ENCODE measurements around the gene SGIP1. TPM values are rescaled to one million over a fixed set of nuclear protein-coding genes. Genes with fewer than 3 reads are reported as not detected.

SGIP1 gene
- total RNA-seq, 1 experiment from 2014 or later = not detected

DNA sequence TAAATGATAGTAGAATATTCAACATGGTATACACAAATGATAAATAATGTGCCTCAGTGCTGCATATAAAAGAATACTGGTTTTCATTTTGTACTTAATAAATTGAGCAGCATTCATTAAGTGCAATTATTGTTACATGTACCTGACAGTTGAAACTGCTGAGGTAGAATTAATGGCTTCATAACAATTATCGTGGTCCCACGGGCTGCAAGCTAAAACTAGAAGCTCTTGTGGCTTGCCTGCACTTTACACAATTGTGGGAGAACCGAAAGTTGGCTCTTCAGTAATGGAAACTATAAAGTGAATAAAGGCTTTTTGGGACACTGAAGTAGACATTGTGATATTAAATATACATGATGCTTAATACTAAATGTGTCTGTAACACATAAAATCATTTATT, 243.9 kb downstream of the SGIP1 start:
- DNase-seq = no peak
- Mint-ChIP-seq H3K4me1 (ENCODE audit: low read depth, unreplicated experiment) (no peaks in the 10 kb centered on the region), H3K9me3 (ENCODE audit: unreplicated experiment) (no peaks in the 10 kb centered on the region), H3K4me3 (ENCODE audit: unreplicated experiment) (no peak overlapping the region), H3K27me3 (ENCODE audit: insufficient read depth, unreplicated experiment) (peaks cover 11% of the 10 kb centered on the region), H3K36me3 (ENCODE audit: insufficient read depth, unreplicated experiment) (no peaks in the 10 kb centered on the region), H3K27ac (ENCODE audit: unreplicated experiment) (no peak overlapping the region)
- CTCF ChIA-PET = no interaction called here
- Histone ChIP-seq H3K4me3 (ENCODE audit: low read depth, low read length) (no peak overlapping the region), H3K4me1 (no peaks in the 10 kb centered on the region), H3K9me3 (no peaks in the 10 kb centered on the region), H3K27me3 (replicated peaks; ENCODE audit: control insufficient read depth, insufficient read depth, low read length) (no peaks in the 10 kb centered on the region), H3K36me3 (ENCODE audit: control insufficient read depth, insufficient read depth, low read length) (no peaks in the 10 kb centered on the region)
- POLR2A ChIA-PET = no interaction called here
- TF ChIP-seq, protein P1, sequence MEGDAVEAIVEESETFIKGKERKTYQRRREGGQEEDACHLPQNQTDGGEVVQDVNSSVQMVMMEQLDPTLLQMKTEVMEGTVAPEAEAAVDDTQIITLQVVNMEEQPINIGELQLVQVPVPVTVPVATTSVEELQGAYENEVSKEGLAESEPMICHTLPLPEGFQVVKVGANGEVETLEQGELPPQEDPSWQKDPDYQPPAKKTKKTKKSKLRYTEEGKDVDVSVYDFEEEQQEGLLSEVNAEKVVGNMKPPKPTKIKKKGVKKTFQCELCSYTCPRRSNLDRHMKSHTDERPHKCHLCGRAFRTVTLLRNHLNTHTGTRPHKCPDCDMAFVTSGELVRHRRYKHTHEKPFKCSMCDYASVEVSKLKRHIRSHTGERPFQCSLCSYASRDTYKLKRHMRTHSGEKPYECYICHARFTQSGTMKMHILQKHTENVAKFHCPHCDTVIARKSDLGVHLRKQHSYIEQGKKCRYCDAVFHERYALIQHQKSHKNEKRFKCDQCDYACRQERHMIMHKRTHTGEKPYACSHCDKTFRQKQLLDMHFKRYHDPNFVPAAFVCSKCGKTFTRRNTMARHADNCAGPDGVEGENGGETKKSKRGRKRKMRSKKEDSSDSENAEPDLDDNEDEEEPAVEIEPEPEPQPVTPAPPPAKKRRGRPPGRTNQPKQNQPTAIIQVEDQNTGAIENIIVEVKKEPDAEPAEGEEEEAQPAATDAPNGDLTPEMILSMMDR (IDR thresholded peaks at IDR 0.05; ENCODE audit: insufficient read depth in 1 of 2, low read depth in 1 of 2, low read length in 1 of 2, severe bottlenecking in 1 of 2, unreplicated experiment in 1 of 2) = no peak
- intact Hi-C loops (cut with micrococcal nuclease; ENCODE audit: unreplicated experiment) = no loop called here
- BruUV-seq (replicated peaks) = no TSS peak

DNA sequence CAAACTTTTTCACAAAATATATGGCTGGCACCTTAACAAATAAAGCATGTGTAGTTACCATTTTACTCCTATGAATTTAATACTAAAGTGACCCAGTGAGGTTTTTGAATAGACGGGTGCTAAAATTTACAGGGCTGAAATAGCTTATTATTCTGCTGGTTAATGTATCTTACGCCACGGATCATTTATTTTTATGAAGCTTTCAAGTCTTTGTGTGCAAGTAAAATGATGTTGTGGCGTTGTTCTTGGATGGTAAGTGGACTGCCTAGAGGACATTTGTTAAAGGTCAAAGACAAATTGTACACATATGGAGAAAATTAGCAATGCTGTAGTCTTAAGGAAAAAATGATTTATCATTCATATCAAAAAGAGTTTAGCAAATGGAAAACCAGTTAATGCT, 244.3 kb downstream of the SGIP1 start:
- H3K36me3 Mint-ChIP-seq (ENCODE audit: insufficient read depth, unreplicated experiment) = no peaks in the 10 kb centered on the region
- Histone ChIP-seq H3K36me3 (ENCODE audit: control insufficient read depth, insufficient read depth, low read length) (no peaks in the 10 kb centered on the region), H3K4me1 (no peaks in the 10 kb centered on the region), H3K27me3 (replicated peaks; ENCODE audit: control insufficient read depth, insufficient read depth, low read length) (no peaks in the 10 kb centered on the region), H3K4me3 (ENCODE audit: low read depth, low read length) (no peak overlapping the region), H3K9me3 (no peaks in the 10 kb centered on the region)
- POLR2A ChIA-PET = no interaction called here
- BruUV-seq (replicated peaks) = no TSS peak
- no peak overlapping the region for H3K27ac Mint-ChIP-seq (ENCODE audit: unreplicated experiment)
- peaks cover 11% of the 10 kb centered on the region for H3K27me3 Mint-ChIP-seq (ENCODE audit: insufficient read depth, unreplicated experiment)
- DNase-seq = no peak
- CTCF ChIA-PET = no interaction called here
- intact Hi-C loops (cut with micrococcal nuclease; ENCODE audit: unreplicated experiment) = no loop called here
- TF ChIP-seq, protein P1 (IDR thresholded peaks at IDR 0.05; ENCODE audit: insufficient read depth in 1 of 2, low read depth in 1 of 2, low read length in 1 of 2, severe bottlenecking in 1 of 2, unreplicated experiment in 1 of 2) = no peak
- no peaks in the 10 kb centered on the region for H3K9me3 Mint-ChIP-seq (ENCODE audit: unreplicated experiment)
- H3K4me3 Mint-ChIP-seq (ENCODE audit: unreplicated experiment) = no peak overlapping the region
- no peaks in the 10 kb centered on the region for H3K4me1 Mint-ChIP-seq (ENCODE audit: low read depth, unreplicated experiment)

DNA sequence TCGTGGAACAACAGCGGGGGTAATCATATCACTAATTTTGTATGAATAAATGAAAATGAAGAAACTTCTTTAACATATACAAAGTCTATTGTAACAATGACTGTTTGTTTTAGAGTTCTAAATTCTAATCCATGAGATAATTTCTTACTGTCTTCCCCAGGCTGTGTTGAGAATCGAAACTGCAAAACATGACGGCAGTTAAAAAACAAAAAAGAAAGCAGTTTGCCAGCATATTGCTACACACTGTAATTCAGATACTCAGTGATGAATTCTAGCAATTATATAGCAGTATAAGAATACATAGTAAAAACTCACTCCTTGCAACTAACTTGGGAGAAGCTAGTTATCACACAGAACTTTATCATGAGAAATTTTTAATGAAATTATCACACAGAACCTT, 245.0 kb downstream of the SGIP1 start:
- CTCF ChIA-PET = no interaction called here
- Histone ChIP-seq H3K27me3 (replicated peaks; ENCODE audit: control insufficient read depth, insufficient read depth, low read length) (no peaks in the 10 kb centered on the region), H3K4me1 (no peaks in the 10 kb centered on the region), H3K9me3 (no peaks in the 10 kb centered on the region), H3K4me3 (ENCODE audit: low read depth, low read length) (no peak overlapping the region), H3K36me3 (ENCODE audit: control insufficient read depth, insufficient read depth, low read length) (no peaks in the 10 kb centered on the region)
- no peak overlapping the region for H3K4me3 Mint-ChIP-seq (ENCODE audit: unreplicated experiment)
- H3K9me3 Mint-ChIP-seq (ENCODE audit: unreplicated experiment) = no peaks in the 10 kb centered on the region
- DNase-seq = no peak
- intact Hi-C loops (cut with micrococcal nuclease; ENCODE audit: unreplicated experiment) = no loop called here
- POLR2A ChIA-PET = no interaction called here
- no peaks in the 10 kb centered on the region for H3K36me3 Mint-ChIP-seq (ENCODE audit: insufficient read depth, unreplicated experiment)
- H3K27ac Mint-ChIP-seq (ENCODE audit: unreplicated experiment) = no peak overlapping the region
- no peaks in the 10 kb centered on the region for H3K4me1 Mint-ChIP-seq (ENCODE audit: low read depth, unreplicated experiment)
- TF ChIP-seq, protein P1 (IDR thresholded peaks at IDR 0.05; ENCODE audit: insufficient read depth in 1 of 2, low read depth in 1 of 2, low read length in 1 of 2, severe bottlenecking in 1 of 2, unreplicated experiment in 1 of 2) = no peak
- peaks cover 11% of the 10 kb centered on the region for H3K27me3 Mint-ChIP-seq (ENCODE audit: insufficient read depth, unreplicated experiment)
- no TSS peak for BruUV-seq (replicated peaks)

Data from Caco-2 (cell line).